Neutrophil (primary cell): ENCODE results near the gene CHORDC1.

Experiments
- H3K27ac ChIP-seq: fragments of 200-600 bp; sonication (generic); 2 replicates; pipeline ENCODE4 v1.5.1; 2016; ENCODE audit warnings: mild to moderate bottlenecking, moderate library complexity
- H3K27me3 ChIP-seq: fragments of 200-600 bp; sonication (generic); 2 replicates; pipeline ENCODE4 v1.6.0; 2016; ENCODE audit warnings: mild to moderate bottlenecking
- H3K36me3 ChIP-seq: fragments of 200-600 bp; sonication (generic); 2 replicates; pipeline ENCODE4 v1.5.1; 2017
- H3K4me1 ChIP-seq, 2 experiments: fragments of 200-600 bp in 1 of 2; sonication (generic) in 1 of 2; 1 replicate in 1 of 2; 2 replicates in 1 of 2; pipeline versions ENCODE4 v1.5.1 to v1.6.1; 2013 to 2016; ENCODE audit warnings: low read depth in 1 of 2, low read length in 1 of 2, mild to moderate bottlenecking in 1 of 2, moderate library complexity in 1 of 2; ENCODE audit not compliant: control insufficient read depth in 1 of 2, insufficient read depth in 1 of 2
- H3K4me3 ChIP-seq, 2 experiments: fragments of 200-600 bp in 1 of 2; sonication (generic) in 1 of 2; 1 replicate in 1 of 2; 2 replicates in 1 of 2; pipeline ENCODE4 v1.5.1; 2013 to 2016; ENCODE audit warnings: low read depth in 1 of 2, low read length in 1 of 2, mild to moderate bottlenecking in 1 of 2, moderate library complexity in 1 of 2
- H3K9me3 ChIP-seq: fragments of 200-600 bp; sonication (generic); 2 replicates; pipeline ENCODE4 v1.5.1; 2016
- CTCF ChIP-seq: fragments of 200-600 bp; sonication (generic); IDR thresholded peaks from 2 replicates; pipeline ENCODE4 v1.5.1; 2016; ENCODE audit warnings: antibody characterized with exemption

The CHORDC1 gene

GRCh38 chr11:90202342-90202741, 20.5 kb downstream of the CHORDC1 start:
- H3K36me3 ChIP-seq, result peaks cover 42% of the 10 kb centered on the region
- H3K4me3 ChIP-seq, result no peak overlapping the region
- no peak for TF ChIP-seq CTCF
- H3K27me3 ChIP-seq, result no peaks in the 10 kb centered on the region
- H3K9me3 ChIP-seq, result no peaks in the 10 kb centered on the region
- H3K27ac ChIP-seq, result no peak overlapping the region
- H3K4me1 ChIP-seq, result no peaks in the 10 kb centered on the region

GRCh38 chr11:90197377-90197776, 25.5 kb downstream of the CHORDC1 start:
- H3K9me3 ChIP-seq, result no peaks in the 10 kb centered on the region
- TF ChIP-seq CTCF, result no peak

GRCh38 chr11:90192869-90193582, 29.8 kb downstream of the CHORDC1 start:
- Histone ChIP-seq H3K4me3 (no peak overlapping the region), H3K4me1 (no peaks in the 10 kb centered on the region), H3K36me3 (no peaks in the 10 kb centered on the region), H3K9me3 (no peaks in the 10 kb centered on the region), H3K27me3 (no peaks in the 10 kb centered on the region), H3K27ac (no peak overlapping the region)
- TF ChIP-seq CTCF, result no peak

More at GRCh38 chr11:90197377-90197776, 25.5 kb downstream of the CHORDC1 start:
- H3K36me3 ChIP-seq, result peaks cover 13% of the 10 kb centered on the region
- no peak overlapping the region for H3K4me3 ChIP-seq
- no peak overlapping the region for H3K27ac ChIP-seq
- no peaks in the 10 kb centered on the region for H3K27me3 ChIP-seq
- H3K4me1 ChIP-seq, result no peaks in the 10 kb centered on the region

- Histone ChIP-seq H3K27me3 (no peaks in the 10 kb centered on the region), H3K4me3 (no peak overlapping the region), H3K4me1 (no peaks in the 10 kb centered on the region), H3K27ac (no peak overlapping the region), H3K36me3 (no peaks in the 10 kb centered on the region), H3K9me3 (no peaks in the 10 kb centered on the region)
- no peak for TF ChIP-seq CTCF
These were observed 33.8 kb downstream of the CHORDC1 start for GRCh38 chr11:90189011-90189410.

- TF ChIP-seq CTCF, result no peak
- Histone ChIP-seq H3K4me1 (no peaks in the 10 kb centered on the region), H3K27ac (no peak overlapping the region), H3K36me3 (no peaks in the 10 kb centered on the region), H3K9me3 (no peaks in the 10 kb centered on the region), H3K4me3 (no peak overlapping the region), H3K27me3 (no peaks in the 10 kb centered on the region)
These were observed 35.0 kb downstream of the CHORDC1 start for GRCh38 chr11:90187839-90188238.
